ENCODE results near the gene LCE4A.

LCE4A gene

GRCh38 chr1:152735648-152736047 lies 27.7 kb downstream of the LCE4A start:
- no peak for TF ChIP-seq GATA2 (IDR thresholded peaks at IDR 0.05; ENCODE audit: low read depth, low read length)
- TF ChIP-seq GATA3 (IDR thresholded peaks at IDR 0.05; ENCODE audit: low read depth, low read length), result no peak

GRCh38 chr1:152737997-152738396 lies 30.0 kb downstream of the LCE4A start:
- TF ChIP-seq GATA3 (IDR thresholded peaks at IDR 0.05; ENCODE audit: low read depth, low read length) (no peak), GATA2 (IDR thresholded peaks at IDR 0.05; ENCODE audit: low read depth, low read length) (no peak)

- TF ChIP-seq GATA2 (IDR thresholded peaks at IDR 0.05; ENCODE audit: low read depth, low read length) (no peak), GATA3 (IDR thresholded peaks at IDR 0.05; ENCODE audit: low read depth, low read length) (no peak)
Observed at GRCh38 chr1:152739841-152740240, 31.9 kb downstream of the LCE4A start.

DNA sequence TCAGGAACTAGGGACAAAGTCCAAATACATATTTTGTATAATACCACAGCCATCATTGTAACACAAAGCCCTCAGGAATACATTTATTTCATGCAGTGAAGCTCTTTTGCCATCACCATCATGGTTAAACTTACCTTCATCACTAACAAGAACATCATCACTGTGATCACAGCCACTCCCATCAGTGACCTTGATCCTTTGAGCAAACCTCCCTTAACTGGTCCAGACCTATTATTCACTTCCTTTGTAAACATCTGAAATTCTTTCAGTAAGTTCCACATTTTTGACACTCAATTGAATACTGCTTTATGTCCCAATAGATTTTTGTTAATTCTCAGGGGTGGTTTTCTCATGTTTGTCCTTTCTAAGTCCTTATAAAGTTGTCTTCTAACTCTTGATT lies 33.7 kb downstream of the LCE4A start:
- no peak for TF ChIP-seq GATA3 (IDR thresholded peaks at IDR 0.05; ENCODE audit: low read depth, low read length)

DNA sequence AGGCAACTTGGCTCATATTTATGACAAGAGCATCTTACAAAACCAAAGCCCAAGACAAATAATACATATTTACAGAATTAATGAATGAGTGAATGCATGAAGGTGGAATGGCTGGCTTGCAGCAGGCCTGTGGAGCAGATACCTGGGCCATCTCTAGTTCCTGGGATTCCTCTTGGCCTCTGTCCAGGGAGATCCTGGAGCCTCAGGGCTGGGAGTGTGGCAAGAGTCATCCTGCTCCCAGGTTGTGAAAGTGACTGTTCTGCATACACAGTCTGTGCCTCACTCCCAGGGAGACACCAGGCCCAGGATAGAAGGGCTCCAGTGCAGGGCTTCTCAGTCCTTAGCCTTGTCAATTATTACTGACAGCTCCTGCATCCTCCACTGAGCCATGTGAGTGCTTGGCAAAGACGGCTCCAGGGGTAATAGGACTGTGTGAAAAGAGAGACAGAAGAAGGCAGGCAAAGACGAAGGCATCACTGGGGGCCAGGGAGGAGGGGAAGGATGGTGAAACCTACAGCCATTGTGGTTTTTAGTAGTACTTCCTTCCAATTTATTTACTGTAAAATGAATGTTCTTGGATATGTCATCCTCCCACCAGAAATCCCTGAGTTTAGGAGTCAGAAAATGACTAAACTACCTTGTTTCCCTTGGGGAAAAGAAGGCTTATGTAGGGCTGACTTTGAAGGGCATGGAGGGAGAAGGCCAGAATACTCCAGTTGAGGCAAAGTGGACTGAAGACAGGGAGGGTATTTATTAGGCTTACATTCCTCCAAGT lies 35.6 kb downstream of the LCE4A start:
- no peak for TF ChIP-seq GATA2 (IDR thresholded peaks at IDR 0.05; ENCODE audit: low read depth, low read length)
- no peak for TF ChIP-seq GATA3 (IDR thresholded peaks at IDR 0.05; ENCODE audit: low read depth, low read length)

GRCh38 chr1:152745289-152745704 lies 37.3 kb downstream of the LCE4A start:
- no peak for TF ChIP-seq GATA2 (IDR thresholded peaks at IDR 0.05; ENCODE audit: low read depth, low read length)
- no peak for TF ChIP-seq GATA3 (IDR thresholded peaks at IDR 0.05; ENCODE audit: low read depth, low read length)

DNA sequence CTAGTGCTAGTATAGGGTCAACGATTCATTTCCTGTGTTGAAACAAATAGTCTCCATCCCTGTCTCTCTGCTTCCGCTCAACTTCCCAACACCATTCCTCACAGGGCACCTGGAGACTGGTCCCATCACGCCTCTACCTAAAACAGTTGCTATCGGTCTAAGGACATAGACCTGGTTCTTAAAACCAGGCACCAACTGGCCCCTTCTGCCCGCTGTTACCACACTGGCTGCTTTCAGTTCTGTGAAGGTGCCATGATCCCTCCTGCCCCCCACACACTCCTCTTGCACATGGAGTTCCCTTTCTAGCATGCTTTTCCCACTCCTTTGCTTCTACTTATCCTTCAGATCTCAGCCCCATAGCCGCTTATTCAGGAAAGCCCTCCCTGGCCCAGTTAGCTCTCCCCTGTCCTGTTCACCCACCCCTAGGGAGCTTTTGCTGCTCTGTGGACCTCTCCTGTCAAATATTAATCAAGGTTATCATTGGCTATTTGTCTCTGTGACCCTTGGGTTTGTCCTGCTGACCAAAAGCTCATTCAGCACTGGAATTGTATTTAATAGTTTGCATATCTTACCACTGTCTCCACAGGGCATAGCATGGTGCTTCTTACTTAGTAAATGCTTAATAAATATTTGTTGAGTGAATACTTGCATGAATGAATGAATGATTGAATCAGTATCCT lies 37.9 kb downstream of the LCE4A start:
- TF ChIP-seq GATA2 (IDR thresholded peaks at IDR 0.05; ENCODE audit: low read depth, low read length) (no peak), GATA3 (IDR thresholded peaks at IDR 0.05; ENCODE audit: low read depth, low read length) (no peak)

- TF ChIP-seq GATA3 (IDR thresholded peaks at IDR 0.05; ENCODE audit: low read depth, low read length) (no peak), GATA2 (IDR thresholded peaks at IDR 0.05; ENCODE audit: low read depth, low read length) (no peak)
Observed at GRCh38 chr1:152747831-152748230, 39.9 kb downstream of the LCE4A start.

DNA sequence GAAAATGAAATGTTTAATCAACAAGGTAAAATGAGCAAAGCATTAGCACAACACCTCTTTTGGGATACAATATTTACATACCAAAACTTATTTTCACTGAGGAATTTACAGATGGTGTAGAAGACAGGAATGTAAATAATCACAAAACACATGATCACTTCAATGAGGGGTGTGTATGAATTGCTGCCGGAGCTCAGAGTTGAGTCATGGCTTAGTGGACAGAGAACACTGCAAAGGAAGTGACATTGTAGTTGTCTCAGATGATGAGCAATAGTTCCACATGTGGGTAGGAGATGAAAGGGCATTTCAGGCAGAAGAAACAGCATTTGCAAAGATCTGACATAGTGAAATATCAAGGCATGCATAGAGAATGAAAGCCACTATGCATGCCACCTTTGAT lies 44.3 kb downstream of the LCE4A start:
- TF ChIP-seq GATA3 (IDR thresholded peaks at IDR 0.05; ENCODE audit: low read depth, low read length) (no peak), GATA2 (IDR thresholded peaks at IDR 0.05; ENCODE audit: low read depth, low read length) (no peak)

GRCh38 chr1:152753586-152753985 lies 45.6 kb downstream of the LCE4A start:
- no peak for TF ChIP-seq GATA3 (IDR thresholded peaks at IDR 0.05; ENCODE audit: low read depth, low read length)
- TF ChIP-seq GATA2 (IDR thresholded peaks at IDR 0.05; ENCODE audit: low read depth, low read length), result no peak

GRCh38 chr1:152756872-152757271 lies 48.9 kb downstream of the LCE4A start:
- TF ChIP-seq GATA2 (IDR thresholded peaks at IDR 0.05; ENCODE audit: low read depth, low read length) (no peak), GATA3 (IDR thresholded peaks at IDR 0.05; ENCODE audit: low read depth, low read length) (no peak)

DNA sequence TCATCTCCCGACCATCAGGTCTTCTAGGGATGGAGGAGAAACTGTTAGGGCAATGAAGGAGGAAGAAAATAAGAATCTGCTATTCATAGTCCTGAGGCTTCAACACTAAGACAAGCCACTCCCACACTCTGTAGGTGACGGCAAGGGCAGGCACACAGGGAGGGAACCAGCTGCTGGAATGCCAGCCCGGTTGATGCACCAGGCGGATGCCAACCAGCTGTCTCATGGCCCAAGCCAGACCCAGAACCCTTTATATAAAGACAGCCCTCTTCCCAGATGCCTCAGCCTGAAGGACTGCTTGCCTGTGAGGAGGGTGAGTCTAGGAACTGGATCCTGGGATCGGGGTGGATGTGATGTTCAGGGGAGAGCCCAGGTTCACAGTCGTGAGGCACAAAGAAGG lies 49.8 kb downstream of the LCE4A start, which contains the start of gene KPRP:
TSS of gene KPRP (plus strand) at position 279 of the 400 bp plus-strand sequence. CDS start 1,564 bp downstream, outside the sequence.
- no peak for TF ChIP-seq GATA3 (IDR thresholded peaks at IDR 0.05; ENCODE audit: low read depth, low read length)
- TF ChIP-seq GATA2 (IDR thresholded peaks at IDR 0.05; ENCODE audit: low read depth, low read length), result no peak

DNA sequence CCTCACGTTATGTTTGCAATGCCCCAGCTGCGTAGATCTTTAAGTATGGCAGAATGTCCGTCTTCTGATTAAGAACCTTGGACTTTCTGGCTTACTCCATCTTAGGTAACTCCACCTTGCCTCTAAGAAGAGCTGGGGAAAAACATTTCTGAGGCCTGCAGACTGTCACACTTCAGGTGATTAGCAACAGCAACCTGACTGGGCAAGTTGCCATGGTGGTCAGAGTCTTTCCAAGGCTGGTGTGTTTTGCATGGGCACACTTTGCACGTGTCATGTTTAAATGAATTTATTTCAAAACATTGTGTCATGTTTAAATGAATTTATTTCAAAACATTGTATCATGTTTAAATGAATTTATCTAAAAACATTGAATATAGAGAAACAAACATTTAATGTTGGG lies 50.7 kb downstream of the LCE4A start:
- TF ChIP-seq GATA2 (IDR thresholded peaks at IDR 0.05; ENCODE audit: low read depth, low read length) (no peak), GATA3 (IDR thresholded peaks at IDR 0.05; ENCODE audit: low read depth, low read length) (no peak)

Data from SH-SY5Y (cell line).